CD14-positive monocyte (primary cell): ENCODE results near the gene SOCS3. TPM values are rescaled to one million over a fixed set of nuclear protein-coding genes. Genes with fewer than 3 reads are reported as not detected.

ENCODE experiments used
- DNase-seq, 3 donors: peaks; one replicate each; pipeline ENCODE4 v3.0.0-alpha.2; 2011 to 2022
- H2AFZ ChIP-seq: 2 replicates; pipeline ENCODE4 v1.6.0; 2012; ENCODE audit warnings: mild to moderate bottlenecking, low read depth, low read length, inconsistent platforms; ENCODE audit not compliant: insufficient read depth, poor library complexity, severe bottlenecking
- H3K27ac ChIP-seq, 2 donors: 1 replicate in 1 of 2; 2 replicates in 1 of 2; pipeline ENCODE4 v1.5.1; 2012 to 2013; ENCODE audit warnings: low read length in 2 of 2, control low read depth in 1 of 2, inconsistent platforms in 1 of 2, low read depth in 1 of 2, mild to moderate bottlenecking in 1 of 2
- H3K27me3 ChIP-seq, 2 donors: one replicate each; pipeline versions ENCODE4 v1.6.0 to v1.6.1; 2011 to 2013; ENCODE audit warnings: low read length in 2 of 2; ENCODE audit not compliant: control insufficient read depth in 2 of 2, insufficient read depth in 2 of 2
- H3K36me3 ChIP-seq, 2 donors: replicated peaks in 1 of 2; 1 replicate in 1 of 2; 2 replicates in 1 of 2; pipeline versions ENCODE4 v1.5.1 to v1.6.1; 2012 to 2013; ENCODE audit warnings: low read length in 2 of 2, control low read depth in 1 of 2, inconsistent platforms in 1 of 2, mild to moderate bottlenecking in 1 of 2; ENCODE audit not compliant: insufficient read depth in 2 of 2, control insufficient read depth in 1 of 2
- H3K4me1 ChIP-seq, 2 donors: 1 replicate in 1 of 2; 2 replicates in 1 of 2; pipeline versions ENCODE4 v1.5.1 to v1.6.1; 2012 to 2013; ENCODE audit warnings: low read length in 2 of 2, control low read depth in 1 of 2, inconsistent platforms in 1 of 2, mild to moderate bottlenecking in 1 of 2, moderate library complexity in 1 of 2; ENCODE audit not compliant: insufficient read depth in 2 of 2, control insufficient read depth in 1 of 2
- H3K4me2 ChIP-seq: replicated peaks from 2 replicates; pipeline ENCODE3; 2012; ENCODE audit warnings: low read length, moderate library complexity, mild to moderate bottlenecking; ENCODE audit not compliant: poor library complexity, severe bottlenecking; ENCODE audit errors: extremely low read depth
- H3K4me3 ChIP-seq, 3 experiments: fragments of 200-600 bp in 1 of 3; sonication (generic) in 1 of 3; replicated peaks in 1 of 3; 1 replicate in 2 of 3; 2 replicates in 1 of 3; pipeline ENCODE4 v1.5.1; 2011 to 2013; ENCODE audit warnings: low read length in 3 of 3, mild to moderate bottlenecking in 3 of 3, control low read depth in 2 of 3, low read depth in 2 of 3, inconsistent platforms in 1 of 3, moderate library complexity in 1 of 3
- H3K79me2 ChIP-seq: 2 replicates; pipeline ENCODE4 v1.6.0; 2012; ENCODE audit warnings: mild to moderate bottlenecking, control low read depth, inconsistent platforms, low read length, moderate library complexity; ENCODE audit not compliant: insufficient read depth
- H3K9ac ChIP-seq: 2 replicates; pipeline ENCODE4 v1.6.0; 2017; ENCODE audit warnings: low read length, mild to moderate bottlenecking; ENCODE audit not compliant: insufficient read depth, poor library complexity, severe bottlenecking
- H3K9me3 ChIP-seq, 2 donors: replicated peaks in 1 of 2; 1 replicate in 1 of 2; 2 replicates in 1 of 2; pipeline versions ENCODE4 v1.5.1 to v1.6.1; 2012 to 2013; ENCODE audit warnings: low read length in 2 of 2, control low read depth in 1 of 2; ENCODE audit not compliant: control insufficient read depth in 1 of 2, insufficient read depth in 1 of 2
- H4K20me1 ChIP-seq: 2 replicates; pipeline ENCODE4 v1.6.0; 2012; ENCODE audit warnings: mild to moderate bottlenecking, low read length, control low read depth, moderate library complexity; ENCODE audit not compliant: insufficient read depth
- H3K27ac Mint-ChIP-seq, 7 donors: one replicate each; pipeline ENCODE4 v1.8.0; 2020; ENCODE audit warnings: mild to moderate bottlenecking in 7 of 7, mixed read lengths in 7 of 7, moderate library complexity in 6 of 7, inconsistent platforms in 2 of 7
- H3K27me3 Mint-ChIP-seq, 3 donors: one replicate each; pipeline ENCODE4 v1.8.0; 2021 to 2022; ENCODE audit warnings: low read depth in 3 of 3, mild to moderate bottlenecking in 3 of 3, mixed read lengths in 3 of 3, moderate library complexity in 3 of 3, inconsistent platforms in 1 of 3
- H3K36me3 Mint-ChIP-seq, 2 donors: one replicate each; pipeline ENCODE4 v1.8.0; 2020; ENCODE audit warnings: mixed read lengths in 2 of 2, inconsistent platforms in 1 of 2, mild to moderate bottlenecking in 1 of 2
- H3K4me1 Mint-ChIP-seq: one replicate; pipeline ENCODE4 v1.8.0; 2020; ENCODE audit warnings: mild to moderate bottlenecking, mixed read lengths
- H3K4me3 Mint-ChIP-seq, 2 donors: one replicate each; pipeline ENCODE4 v1.8.0; 2020; ENCODE audit warnings: mild to moderate bottlenecking in 2 of 2, mixed read lengths in 2 of 2, moderate library complexity in 1 of 2
- H3K9me3 Mint-ChIP-seq, 7 donors: one replicate each; pipeline ENCODE4 v1.8.0; 2020 to 2022; ENCODE audit warnings: mixed read lengths in 7 of 7, mild to moderate bottlenecking in 6 of 7, moderate library complexity in 6 of 7, inconsistent platforms in 2 of 7
- WGBS: methylation state at CpG from one replicate; pipeline ENCODE4 v1.1.5; 2013; ENCODE audit warnings: missing lambda C conversion rate; ENCODE audit not compliant: insufficient coverage; 5-methylcytosine and 5-hydroxymethylcytosine counted together
- intact Hi-C, 2 donors: fragments of 100-400 bp; cut with micrococcal nuclease; formaldehyde crosslinking; loops; one replicate each; pipeline versions ENCODE4 v1.15.0 to v1.15.1; 2023
- polyA plus RNA-seq, 3 donors: library from polyadenylated mRNA; depleted of rRNA in 1 of 3; unstranded in 2 of 3; stranded (reverse) in 1 of 3; fragments of 300-500 nt in 2 of 3; fragments of >200 nt in 1 of 3; fragmentation: Illumina TruSeq in 2 of 3; gene quantifications; 1 replicate in 2 of 3; 2 replicates in 1 of 3; pipeline ENCODE4 v1.2.3, GENCODE V29; 2012 to 2021
- TF ChIP-seq, protein P1 (sequence below): fragments of 200-600 bp; IDR thresholded peaks from one replicate; pipeline ENCODE4 v1.8.0; 2022; ENCODE audit warnings: antibody characterized with exemption, mild to moderate bottlenecking

Gene SOCS3
- polyA plus RNA-seq, 3 donors: 123 to 441 (median 144) TPM

DNA sequence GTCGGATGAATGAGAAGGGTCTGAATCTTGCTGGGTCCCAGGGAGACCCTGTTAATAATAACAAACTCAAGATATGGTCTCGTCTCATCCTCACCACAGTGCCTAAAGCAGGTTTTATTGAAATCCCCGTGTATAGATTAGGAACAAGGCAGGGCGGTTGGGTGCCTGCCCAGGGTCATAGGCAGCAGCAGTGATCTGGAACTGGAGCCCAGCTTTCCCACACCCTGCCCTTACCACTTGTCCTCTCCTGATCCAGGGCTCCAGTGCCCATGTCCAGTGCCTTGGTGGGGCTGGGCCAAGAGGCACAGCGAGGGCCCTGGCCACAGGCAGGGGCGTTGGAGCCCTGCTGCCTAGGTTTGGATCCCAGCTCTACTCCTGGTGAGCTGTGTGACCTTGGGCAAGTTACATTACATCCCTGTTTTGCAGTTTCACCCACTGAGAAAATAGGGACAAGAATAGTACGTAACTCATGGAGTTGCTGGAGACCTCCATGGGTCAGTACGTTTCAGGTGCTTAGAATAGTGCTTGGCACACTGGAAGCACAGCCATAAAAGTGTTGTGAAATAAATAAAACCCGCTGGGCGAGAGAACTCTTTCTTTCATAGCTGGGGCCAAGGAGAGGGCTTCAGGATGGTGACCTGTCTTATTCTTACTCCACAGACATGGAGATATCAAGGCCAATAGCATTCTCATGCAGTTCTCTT is 13.9 kb downstream of the SOCS3 start:
- Mint-ChIP-seq H3K9me3 (peaks cover 0 to 4% (median 0%) of the 10 kb centered on the region in 7 donors), H3K4me1 (peaks cover 40% of the 10 kb centered on the region), H3K36me3 (no peaks in the 10 kb centered on the region), H3K4me3 (no peak overlapping the region), H3K27me3 (peaks cover 11 to 25% (median 19%) of the 10 kb centered on the region in 3 donors), H3K27ac (peak overlapping the region in 1 of 7 donors; percentile 36)
- Histone ChIP-seq H3K9me3 (no peaks in the 10 kb centered on the region), H3K4me3 (no peak overlapping the region), H3K9ac (no peak overlapping the region), H3K4me1 (peaks cover 41 to 48% of the 10 kb centered on the region in 2 donors), H2AFZ (no peak overlapping the region), H3K36me3 (no peaks in the 10 kb centered on the region), H4K20me1 (no peaks in the 10 kb centered on the region), H3K27me3 (peaks cover 0 to 18% of the 10 kb centered on the region in 2 donors), H3K4me2 (no peak overlapping the region), H3K79me2 (no peaks in the 10 kb centered on the region), H3K27ac (no peak overlapping the region)
- WGBS: 88% methylated on average over 7 of the region's 10 CpGs
- TF ChIP-seq, protein P1, sequence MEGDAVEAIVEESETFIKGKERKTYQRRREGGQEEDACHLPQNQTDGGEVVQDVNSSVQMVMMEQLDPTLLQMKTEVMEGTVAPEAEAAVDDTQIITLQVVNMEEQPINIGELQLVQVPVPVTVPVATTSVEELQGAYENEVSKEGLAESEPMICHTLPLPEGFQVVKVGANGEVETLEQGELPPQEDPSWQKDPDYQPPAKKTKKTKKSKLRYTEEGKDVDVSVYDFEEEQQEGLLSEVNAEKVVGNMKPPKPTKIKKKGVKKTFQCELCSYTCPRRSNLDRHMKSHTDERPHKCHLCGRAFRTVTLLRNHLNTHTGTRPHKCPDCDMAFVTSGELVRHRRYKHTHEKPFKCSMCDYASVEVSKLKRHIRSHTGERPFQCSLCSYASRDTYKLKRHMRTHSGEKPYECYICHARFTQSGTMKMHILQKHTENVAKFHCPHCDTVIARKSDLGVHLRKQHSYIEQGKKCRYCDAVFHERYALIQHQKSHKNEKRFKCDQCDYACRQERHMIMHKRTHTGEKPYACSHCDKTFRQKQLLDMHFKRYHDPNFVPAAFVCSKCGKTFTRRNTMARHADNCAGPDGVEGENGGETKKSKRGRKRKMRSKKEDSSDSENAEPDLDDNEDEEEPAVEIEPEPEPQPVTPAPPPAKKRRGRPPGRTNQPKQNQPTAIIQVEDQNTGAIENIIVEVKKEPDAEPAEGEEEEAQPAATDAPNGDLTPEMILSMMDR: no peak
- DNase-seq: no peak
- intact Hi-C loops: no loop called here

DNA sequence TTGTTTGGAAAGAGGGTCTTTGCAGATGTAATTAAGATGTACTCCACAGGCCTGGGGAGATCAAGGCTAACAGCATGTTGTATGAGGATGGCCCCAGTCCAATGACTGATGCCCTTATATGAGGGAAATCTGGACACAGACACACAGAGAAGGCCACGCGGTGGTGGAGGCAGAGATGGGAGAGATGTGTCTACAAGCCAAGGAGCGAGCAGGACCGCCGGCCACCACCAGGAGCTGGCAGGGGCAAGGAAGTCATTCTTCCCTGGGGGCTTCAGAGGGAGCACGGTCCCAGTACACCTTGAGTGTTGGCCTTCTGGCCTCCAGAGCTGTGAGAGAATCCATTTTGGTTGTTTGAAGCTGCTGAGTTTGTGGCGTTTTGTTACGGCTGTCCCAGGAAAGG is 14.7 kb downstream of the SOCS3 start:
- no peak overlapping the region for H2AFZ ChIP-seq

More for the DNA sequence above, 14.7 kb downstream of the SOCS3 start:
- DNase-seq: no peak
- 93% methylated on average over 6 of the region's 8 CpGs for WGBS
- peaks cover 0 to 21% of the 10 kb centered on the region in 2 donors for H3K27me3 ChIP-seq
- Mint-ChIP-seq H3K4me3 (no peak overlapping the region), H3K27ac (peak overlapping the region in 2 of 7 donors; percentile 30 to 63), H3K4me1 (peaks cover 40% of the 10 kb centered on the region), H3K9me3 (peaks cover 0 to 3% (median 0%) of the 10 kb centered on the region in 7 donors), H3K27me3 (peaks cover 14 to 27% (median 19%) of the 10 kb centered on the region in 3 donors), H3K36me3 (peaks cover 0 to 5% of the 10 kb centered on the region in 2 donors)
- H3K9ac ChIP-seq: no peak overlapping the region
- H3K4me3 ChIP-seq: no peak overlapping the region
- TF ChIP-seq, protein P1: no peak
- H3K27ac ChIP-seq: no peak overlapping the region
- no peaks in the 10 kb centered on the region for H3K9me3 ChIP-seq
- intact Hi-C loops: no loop called here
- H4K20me1 ChIP-seq: no peaks in the 10 kb centered on the region
- H3K4me2 ChIP-seq: no peak overlapping the region
- H3K79me2 ChIP-seq: no peaks in the 10 kb centered on the region
- no peaks in the 10 kb centered on the region for H3K36me3 ChIP-seq
- H3K4me1 ChIP-seq: peaks cover 41 to 48% of the 10 kb centered on the region in 2 donors
